ENCODE results near the gene FAXC.

GRCh38 chr6:99366852-99367251 is 17.4 kb upstream of the FAXC start:
- TF ChIP-seq CTCF (IDR thresholded peaks at IDR 0.05) (no peak), POLR2A (IDR thresholded peaks at IDR 0.05) (no peak)

Measured in lower leg skin (tissue), 3 donors.